Endothelial cell of umbilical vein (primary cell): ENCODE results near the gene CSMD2. TPM values are rescaled to one million over a fixed set of nuclear protein-coding genes. Genes with fewer than 3 reads are reported as not detected.

Source experiments
- BruUV-seq: library from RNA; stranded (reverse); fragments of 400-500 nt; replicated peaks from 2 replicates; lab custom pipeline; 2021; lab: Mats Ljungman, UMichigan
- CTCF ChIA-PET: fragments of 300-600, 350-600 bp; sonication (Branson Sonifier 250); formaldehyde crosslinking; loops from one replicate; lab custom pipeline; 2021; ENCODE audit warnings: antibody characterized with exemption, inconsistent platforms; lab: Charles Lee
- POLR2A ChIA-PET: fragments of 300-600, 350-600 bp; sonication (Branson Sonifier 250); formaldehyde crosslinking; loops from one replicate; lab custom pipeline; 2021; ENCODE audit warnings: antibody characterized with exemption, inconsistent platforms; lab: Charles Lee
- DNase-seq: peaks from one replicate; pipeline ENCODE4 v3.0.0-alpha.2; 2011; ENCODE audit warnings: low read depth, low spot score
- FAIRE-seq: peaks from 2 replicates; lab custom pipeline; 2011; peaks lifted over from hg19 to GRCh38; lab: Jason Lieb, UNC
- H2AFZ ChIP-seq: 2 replicates; pipeline ENCODE4 v1.6.0; 2012; ENCODE audit warnings: low read depth, low read length, control low read depth, inconsistent platforms
- H3K27ac ChIP-seq: 2 replicates; pipeline ENCODE4 v1.5.1; 2011; ENCODE audit warnings: low read depth, mild to moderate bottlenecking, control low read depth, low read length, moderate library complexity; ENCODE audit not compliant: insufficient read depth
- H3K27me3 ChIP-seq, 2 experiments: 2 replicates each; pipeline versions ENCODE4 v1.6.0 to v1.6.1; 2011; ENCODE audit warnings: low read length in 2 of 2, mixed read lengths in 1 of 2; ENCODE audit not compliant: control insufficient read depth in 2 of 2, insufficient read depth in 2 of 2
- H3K36me3 ChIP-seq, 2 experiments: 2 replicates in 1 of 2; 3 replicates in 1 of 2; pipeline ENCODE4 v1.5.1; 2011; ENCODE audit warnings: low read length in 2 of 2, mild to moderate bottlenecking in 1 of 2, moderate library complexity in 1 of 2; ENCODE audit not compliant: control insufficient read depth in 2 of 2, insufficient read depth in 2 of 2; ENCODE audit errors: extremely low read depth in 1 of 2
- H3K4me1 ChIP-seq: 3 replicates; pipeline ENCODE4 v1.5.1; 2011; ENCODE audit warnings: mild to moderate bottlenecking, low read length; ENCODE audit not compliant: control insufficient read depth, insufficient read depth; ENCODE audit errors: extremely low read depth
- H3K4me2 ChIP-seq: 2 replicates; pipeline ENCODE4 v1.6.1; 2011; ENCODE audit warnings: low read length, control low read depth, mixed read lengths; ENCODE audit not compliant: insufficient read depth
- H3K4me3 ChIP-seq, 3 experiments: fragments of 200-600 bp in 1 of 3; sonication (generic), shearing (Covaris generic) in 1 of 3; replicated peaks in 1 of 3; 2 replicates each; pipeline ENCODE4 v1.5.1; 2011 to 2016; ENCODE audit warnings: control low read depth in 3 of 3, low read length in 3 of 3, mild to moderate bottlenecking in 2 of 3, inconsistent platforms in 1 of 3, low read depth in 1 of 3, moderate library complexity in 1 of 3; ENCODE audit not compliant: insufficient read depth in 1 of 3
- H3K79me2 ChIP-seq: 2 replicates; pipeline ENCODE4 v1.6.0; 2012; ENCODE audit warnings: low read length, inconsistent platforms; ENCODE audit not compliant: control insufficient read depth, insufficient read depth
- H3K9ac ChIP-seq: replicated peaks from 2 replicates; pipeline ENCODE3; 2011; ENCODE audit warnings: low read length, control low read depth; ENCODE audit not compliant: insufficient read depth; ENCODE audit errors: extremely low read depth
- H3K9me1 ChIP-seq: replicated peaks from 3 replicates; pipeline ENCODE4 v1.6.0; 2011; ENCODE audit warnings: mild to moderate bottlenecking, low read length; ENCODE audit not compliant: control insufficient read depth, insufficient read depth; ENCODE audit errors: extremely low read depth
- H3K9me3 ChIP-seq: replicated peaks from 2 replicates; pipeline ENCODE4 v1.5.1; 2012; ENCODE audit warnings: low read length, inconsistent platforms; ENCODE audit not compliant: control insufficient read depth, insufficient read depth
- H4K20me1 ChIP-seq: replicated peaks from 2 replicates; pipeline ENCODE3; 2011; ENCODE audit warnings: mild to moderate bottlenecking, low read length; ENCODE audit not compliant: control insufficient read depth, insufficient read depth; ENCODE audit errors: extremely low read depth
- CTCF ChIP-seq, 2 donors: IDR thresholded peaks; 1 replicate in 1 of 2; 2 replicates in 1 of 2; pipeline ENCODE4 v1.5.1; 2011; ENCODE audit warnings: low read length in 2 of 2, mild to moderate bottlenecking in 2 of 2, moderate library complexity in 2 of 2, control low read depth in 1 of 2, inconsistent platforms in 1 of 2, low read depth in 1 of 2; ENCODE audit not compliant: insufficient read depth in 1 of 2; ENCODE audit errors: extremely low read depth in 1 of 2
- EZH2 ChIP-seq: IDR thresholded peaks from 2 replicates; pipeline ENCODE4 v1.6.1; 2012; ENCODE audit warnings: borderline replicate concordance, low read depth, mild to moderate bottlenecking, moderate library complexity, low read length, inconsistent platforms; ENCODE audit not compliant: severe bottlenecking
- FOS ChIP-seq: IDR thresholded peaks from 2 replicates; pipeline ENCODE4 v1.6.1; 2011; ENCODE audit warnings: mild to moderate bottlenecking, low read length, moderate library complexity, borderline replicate concordance; ENCODE audit not compliant: insufficient read depth
- GATA2 ChIP-seq: IDR thresholded peaks from 2 replicates; pipeline ENCODE4 v1.7.0; 2011; ENCODE audit warnings: low read depth, mild to moderate bottlenecking, moderate library complexity, mixed read lengths, low read length; ENCODE audit not compliant: insufficient read length, insufficient read depth
- JUN ChIP-seq: IDR thresholded peaks from 2 replicates; pipeline ENCODE4 v1.6.1; 2011; ENCODE audit warnings: borderline replicate concordance, low read depth; ENCODE audit not compliant: insufficient read length, insufficient read depth
- MAX ChIP-seq: IDR thresholded peaks from 2 replicates; pipeline ENCODE4 v1.6.1; 2011; ENCODE audit not compliant: insufficient read depth, insufficient read length
- MYC ChIP-seq: IDR thresholded peaks from one replicate; pipeline ENCODE4 v1.6.1; 2011; ENCODE audit warnings: mild to moderate bottlenecking, low read depth, low read length
- POLR2A ChIP-seq: IDR thresholded peaks from 2 replicates; pipeline ENCODE4 v1.6.1; 2012; ENCODE audit warnings: low read depth, mild to moderate bottlenecking, control low read depth, low read length
- POLR2AphosphoS5 ChIP-seq: IDR thresholded peaks from 2 replicates; pipeline ENCODE4 v1.6.1; 2012; ENCODE audit warnings: low read depth, mild to moderate bottlenecking, control low read depth, low read length, moderate library complexity; ENCODE audit not compliant: insufficient read depth
- dilution Hi-C: fragments of 300-500 bp; cut with MboI; formaldehyde crosslinking; loops from one replicate; pipeline ENCODE4 v1.15.0; 2019; ENCODE audit warnings: low sequenced_read_pairs; ENCODE audit not compliant: extremely low pct_ligation_motif_present
- intact Hi-C: fragments of 100-400 bp; cut with micrococcal nuclease; formaldehyde crosslinking; loops from one replicate; pipeline ENCODE4 v1.10.0; 2022
- polyA plus RNA-seq, 4 experiments: library from polyadenylated mRNA; depleted of rRNA in 3 of 4; stranded (reverse) in 3 of 4; unstranded in 1 of 4; fragments of >200 nt; gene quantifications; 2 replicates each; pipeline versions ENCODE4 v1.2.1 to v1.2.3, GENCODE V29; 2011 to 2012; ENCODE audit warnings: missing spikeins in 1 of 4
- total RNA-seq: library from RNA; stranded (reverse); gene quantifications from 2 replicates; pipeline ENCODE4 v1.2.3, GENCODE V29; 2021

CSMD2 gene
- total and polyA plus RNA-seq, 2 donors (not counting 3 experiments of a cell fraction or from before 2014, with no cell fraction given) = under 0.01 TPM; not detected in 1

GRCh38 chr1:33470495-33471012 is 694.5 kb downstream of the CSMD2 start:
- no peaks in the 10 kb centered on the region for H3K9me1 ChIP-seq
- no peak overlapping the region for H3K4me2 ChIP-seq
- FAIRE-seq (peak; percentile 85), DNase-seq (peak; percentile 81)
- CTCF ChIA-PET = interaction anchor here (0.7 to 5.1 kb wide), 30 partner anchors 11 to 375 kb away, joined by 3 to 97 read pairs (median 4); partner anchors contain the start of genes A3GALT2 and PHC2
- H3K9me3 ChIP-seq = no peaks in the 10 kb centered on the region
- H3K79me2 ChIP-seq = peaks cover 9% of the 10 kb centered on the region
- no peak overlapping the region for H3K27ac ChIP-seq
- TF ChIP-seq MAX (no peak), CTCF (IDR thresholded peaks at IDR 0.05; ENCODE audit: extremely low read depth in 1 of 2, insufficient read depth in 1 of 2, low read depth in 1 of 2, low read length in 2 of 2) (peak; percentile 82 to 84), GATA2 (no peak), JUN (no peak), EZH2 (no peak), MYC (no peak), POLR2AphosphoS5 (no peak), POLR2A (no peak), FOS (no peak)
- no peak overlapping the region for H3K9ac ChIP-seq
- H3K4me3 ChIP-seq = no peak overlapping the region
- intact Hi-C loops = loop anchor here (1.0 kb wide), 7 partner anchors 39 to 375 kb away; partner anchors contain the start of gene PHC2
- no TSS peak for BruUV-seq
- peaks cover 13% of the 10 kb centered on the region for H3K4me1 ChIP-seq
- no peaks in the 10 kb centered on the region for H3K27me3 ChIP-seq
- peak overlapping the region; percentile 67 for H2AFZ ChIP-seq
- H3K36me3 ChIP-seq = no peaks in the 10 kb centered on the region
- POLR2A ChIA-PET = no interaction called here
- dilution Hi-C loops = no loop called here
- no peaks in the 10 kb centered on the region for H4K20me1 ChIP-seq
